CD4-positive, alpha-beta T cell (primary cell): Measurements from ENCODE around the gene MUC4. TPM values are rescaled to one million over a fixed set of nuclear protein-coding genes. Genes with fewer than 3 reads are reported as not detected.
"Not testable (repeated sequence)": the region's sequence is repeated elsewhere in the genome, so short reads cannot be mapped to it uniquely, and the experiment has no call there.

ENCODE experiments used
- ATAC-seq: fragments of 200-7000 bp; cut with Tn5 transposase; one replicate; pipeline ENCODE4 v1.10.0; 2022; ENCODE audit warnings: mild to moderate bottlenecking; ENCODE audit not compliant: poor library complexity
- CTCF ChIA-PET: fragments of 350-600 bp; sonication (Branson Sonifier 250); formaldehyde crosslinking; loops from one replicate; lab custom pipeline; 2021; ENCODE audit warnings: antibody characterized with exemption, inconsistent platforms; lab: Charles Lee
- POLR2A ChIA-PET: fragments of 350-600 bp; sonication (Branson Sonifier 250); formaldehyde crosslinking; loops from one replicate; lab custom pipeline; 2021; ENCODE audit warnings: antibody characterized with exemption, inconsistent platforms; lab: Charles Lee
- DNase-seq, 14 experiments: peaks; one replicate each; pipeline ENCODE4 v3.0.0-alpha.2; 2013 to 2020; ENCODE audit warnings: mixed read lengths in 2 of 14
- H3K27ac ChIP-seq, 2 donors: one replicate each; pipeline versions ENCODE4 v1.5.1 to v1.7.0; 2013; ENCODE audit warnings: low read length in 2 of 2, low read depth in 1 of 2, mild to moderate bottlenecking in 1 of 2
- H3K27me3 ChIP-seq, 2 experiments: 1 replicate in 1 of 2; 2 replicates in 1 of 2; pipeline versions ENCODE4 v1.6.1 to v1.7.0; 2013; ENCODE audit warnings: low read length in 2 of 2, control low read depth in 1 of 2, mild to moderate bottlenecking in 1 of 2, moderate library complexity in 1 of 2; ENCODE audit not compliant: insufficient read depth in 2 of 2, control insufficient read depth in 1 of 2
- H3K36me3 ChIP-seq: one replicate; pipeline ENCODE4 v1.6.1; 2013; ENCODE audit warnings: low read length, control low read depth; ENCODE audit not compliant: insufficient read depth
- H3K4me1 ChIP-seq: one replicate; pipeline ENCODE4 v1.6.1; 2013; ENCODE audit warnings: low read length, control low read depth; ENCODE audit not compliant: insufficient read depth
- H3K4me3 ChIP-seq: one replicate; pipeline ENCODE4 v1.5.1; 2013; ENCODE audit warnings: mild to moderate bottlenecking, low read length, moderate library complexity
- H3K9me3 ChIP-seq, 2 experiments: 1 replicate in 1 of 2; 2 replicates in 1 of 2; pipeline versions ENCODE4 v1.6.1 to v1.7.0; 2013; ENCODE audit warnings: low read length in 2 of 2, mild to moderate bottlenecking in 2 of 2, control low read depth in 1 of 2, moderate library complexity in 1 of 2; ENCODE audit not compliant: control insufficient read depth in 1 of 2, insufficient read depth in 1 of 2
- H3K27ac Mint-ChIP-seq: one replicate; pipeline ENCODE4 v1.8.0; 2020; ENCODE audit warnings: mixed read lengths
- H3K27me3 Mint-ChIP-seq: one replicate; pipeline ENCODE4 v1.8.0; 2021; ENCODE audit warnings: mixed read lengths
- H3K36me3 Mint-ChIP-seq: one replicate; pipeline ENCODE4 v1.8.0; 2021; ENCODE audit warnings: low read depth, mixed read lengths
- H3K4me1 Mint-ChIP-seq: one replicate; pipeline ENCODE4 v1.8.0; 2021; ENCODE audit warnings: low read depth, mixed read lengths
- H3K4me3 Mint-ChIP-seq: one replicate; pipeline ENCODE4 v1.8.0; 2020; ENCODE audit warnings: mild to moderate bottlenecking, mixed read lengths
- H3K9me3 Mint-ChIP-seq: one replicate; pipeline ENCODE4 v1.8.0; 2020; ENCODE audit warnings: mixed read lengths
- intact Hi-C, 2 experiments: fragments of 100-400 bp; cut with DNase I in 1 of 2; cut with micrococcal nuclease in 1 of 2; formaldehyde crosslinking; loops; one replicate each; pipeline versions ENCODE4 v1.15.1 to v1.9.0; 2023 to 2025; cut with DNase I, micrococcal nuclease
- total RNA-seq, 174 experiments: library from RNA in 2 of 174; stranded (reverse) in 2 of 174; gene quantifications; one replicate each; pipeline ENCODE4 v1.2.3 and lab custom pipeline; 2021 to 2026
- TF ChIP-seq, protein P1 (sequence below): fragments of 200-600 bp; IDR thresholded peaks from one replicate; pipeline ENCODE4 v1.8.0; 2022; ENCODE audit warnings: antibody characterized with exemption, mild to moderate bottlenecking

The MUC4 gene
- total RNA-seq, 2 experiments from 2014 or later = not detected

DNA sequence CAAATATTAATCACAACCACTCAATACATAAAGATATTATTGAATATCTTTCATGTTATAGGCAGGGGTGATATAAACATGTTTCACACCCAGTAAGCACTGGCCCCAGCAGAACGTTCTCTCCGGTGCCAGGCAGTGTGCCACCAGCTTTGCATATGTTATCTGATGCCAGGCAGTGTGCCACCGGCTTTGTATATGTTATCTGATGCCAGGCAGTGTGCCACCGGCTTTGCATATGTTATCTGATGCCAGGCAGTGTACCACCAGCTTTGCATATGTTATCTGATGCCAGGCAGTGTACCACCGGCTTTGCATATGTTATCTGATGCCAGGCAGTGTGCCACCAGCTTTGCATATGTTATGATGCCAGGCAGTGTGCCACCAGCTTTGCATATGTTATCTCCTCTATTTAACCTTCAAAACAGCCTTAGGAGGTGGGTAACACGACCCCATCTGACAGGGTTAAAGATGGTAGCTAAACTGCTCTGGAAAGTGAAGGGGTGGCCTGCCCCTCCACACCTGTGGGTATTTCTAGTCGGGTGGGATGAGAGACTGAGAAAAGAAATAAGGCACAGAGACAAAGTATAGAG, 84.0 kb downstream of the MUC4 start:
- CTCF ChIA-PET = no interaction called here
- no peaks in the 10 kb centered on the region for H3K36me3 ChIP-seq
- H3K36me3 Mint-ChIP-seq = no peaks in the 10 kb centered on the region
- no peaks in the 10 kb centered on the region for H3K9me3 Mint-ChIP-seq
- no peak overlapping the region for H3K27ac ChIP-seq
- H3K4me3 ChIP-seq = no peak overlapping the region
- no peaks in the 10 kb centered on the region for H3K27me3 ChIP-seq
- no peaks in the 10 kb centered on the region for H3K4me1 Mint-ChIP-seq
- ATAC-seq = no peak
- POLR2A ChIA-PET = interaction anchor here (0.8 kb wide), 1 partner anchor 25 kb away, joined by 3 read pairs; no protein-coding TSS in a partner anchor
- intact Hi-C loops = no loop called here
- no peaks in the 10 kb centered on the region for H3K9me3 ChIP-seq
- H3K4me1 ChIP-seq = no peaks in the 10 kb centered on the region
- no peaks in the 10 kb centered on the region for H3K27me3 Mint-ChIP-seq
- H3K27ac Mint-ChIP-seq = no peak overlapping the region
- peak in 1 of 14 experiments; percentile 27 for DNase-seq
- H3K4me3 Mint-ChIP-seq = no peak overlapping the region
- TF ChIP-seq, protein P1, sequence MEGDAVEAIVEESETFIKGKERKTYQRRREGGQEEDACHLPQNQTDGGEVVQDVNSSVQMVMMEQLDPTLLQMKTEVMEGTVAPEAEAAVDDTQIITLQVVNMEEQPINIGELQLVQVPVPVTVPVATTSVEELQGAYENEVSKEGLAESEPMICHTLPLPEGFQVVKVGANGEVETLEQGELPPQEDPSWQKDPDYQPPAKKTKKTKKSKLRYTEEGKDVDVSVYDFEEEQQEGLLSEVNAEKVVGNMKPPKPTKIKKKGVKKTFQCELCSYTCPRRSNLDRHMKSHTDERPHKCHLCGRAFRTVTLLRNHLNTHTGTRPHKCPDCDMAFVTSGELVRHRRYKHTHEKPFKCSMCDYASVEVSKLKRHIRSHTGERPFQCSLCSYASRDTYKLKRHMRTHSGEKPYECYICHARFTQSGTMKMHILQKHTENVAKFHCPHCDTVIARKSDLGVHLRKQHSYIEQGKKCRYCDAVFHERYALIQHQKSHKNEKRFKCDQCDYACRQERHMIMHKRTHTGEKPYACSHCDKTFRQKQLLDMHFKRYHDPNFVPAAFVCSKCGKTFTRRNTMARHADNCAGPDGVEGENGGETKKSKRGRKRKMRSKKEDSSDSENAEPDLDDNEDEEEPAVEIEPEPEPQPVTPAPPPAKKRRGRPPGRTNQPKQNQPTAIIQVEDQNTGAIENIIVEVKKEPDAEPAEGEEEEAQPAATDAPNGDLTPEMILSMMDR = no peak

DNA sequence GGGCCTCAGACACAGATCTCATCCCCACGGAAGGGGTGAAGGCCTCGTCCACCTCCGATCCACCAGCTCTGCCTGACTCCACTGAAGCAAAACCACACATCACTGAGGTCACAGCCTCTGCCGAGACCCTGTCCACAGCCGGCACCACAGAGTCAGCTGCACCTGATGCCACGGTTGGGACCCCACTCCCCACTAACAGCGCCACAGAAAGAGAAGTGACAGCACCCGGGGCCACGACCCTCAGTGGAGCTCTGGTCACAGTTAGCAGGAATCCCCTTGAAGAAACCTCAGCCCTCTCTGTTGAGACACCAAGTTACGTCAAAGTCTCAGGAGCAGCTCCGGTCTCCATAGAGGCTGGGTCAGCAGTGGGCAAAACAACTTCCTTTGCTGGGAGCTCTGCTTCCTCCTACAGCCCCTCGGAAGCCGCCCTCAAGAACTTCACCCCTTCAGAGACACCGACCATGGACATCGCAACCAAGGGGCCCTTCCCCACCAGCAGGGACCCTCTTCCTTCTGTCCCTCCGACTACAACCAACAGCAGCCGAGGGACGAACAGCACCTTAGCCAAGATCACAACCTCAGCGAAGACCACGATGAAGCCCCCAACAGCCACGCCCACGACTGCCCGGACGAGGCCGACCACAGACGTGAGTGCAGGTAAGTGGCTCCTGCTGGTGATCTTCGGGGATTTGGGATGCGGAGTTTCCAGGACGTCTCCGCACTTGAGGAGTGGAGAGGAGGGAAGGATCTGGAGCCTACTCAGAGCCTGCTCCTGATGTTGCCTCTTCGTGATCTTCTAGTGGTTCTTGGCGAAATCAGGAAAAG, 85.6 kb downstream of the MUC4 start:
- H3K4me1 ChIP-seq, H3K9me3 Mint-ChIP-seq, H3K4me3 ChIP-seq, intact Hi-C loops, H3K27me3 ChIP-seq, POLR2A ChIA-PET, ATAC-seq, H3K4me3 Mint-ChIP-seq, H3K36me3 Mint-ChIP-seq, H3K4me1 Mint-ChIP-seq, H3K9me3 ChIP-seq, H3K27ac Mint-ChIP-seq, H3K36me3 ChIP-seq, H3K27ac ChIP-seq, H3K27me3 Mint-ChIP-seq, CTCF ChIA-PET: not testable (repeated sequence)
- DNase-seq = peak in 1 of 14 experiments; percentile 31

DNA sequence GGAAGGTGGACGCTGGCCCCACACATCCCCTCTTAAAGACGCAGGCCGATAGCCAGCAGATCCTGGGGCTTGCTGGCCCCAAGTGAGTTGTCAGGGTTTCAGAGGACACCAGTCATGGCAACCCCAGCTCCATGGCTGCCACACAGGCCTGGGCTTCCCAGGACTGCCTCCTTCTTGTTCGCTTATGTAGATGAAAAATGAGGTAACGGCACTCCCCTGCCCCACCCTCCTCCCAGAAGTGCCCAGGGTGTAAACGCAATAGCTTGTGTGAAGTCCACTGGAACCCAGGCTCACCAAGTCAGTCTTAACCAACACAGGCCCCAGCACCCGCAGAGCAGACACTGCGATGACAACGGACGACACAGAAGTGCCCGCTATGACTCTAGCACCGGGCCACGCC, 87.4 kb downstream of the MUC4 start:
- H3K27me3 Mint-ChIP-seq, H3K36me3 Mint-ChIP-seq, H3K4me1 ChIP-seq, H3K27ac Mint-ChIP-seq, POLR2A ChIA-PET, ATAC-seq, H3K4me3 Mint-ChIP-seq, intact Hi-C loops, H3K4me1 Mint-ChIP-seq, H3K27me3 ChIP-seq, H3K4me3 ChIP-seq, H3K27ac ChIP-seq, H3K36me3 ChIP-seq, DNase-seq, CTCF ChIA-PET, H3K9me3 ChIP-seq, H3K9me3 Mint-ChIP-seq: not testable (repeated sequence)

DNA sequence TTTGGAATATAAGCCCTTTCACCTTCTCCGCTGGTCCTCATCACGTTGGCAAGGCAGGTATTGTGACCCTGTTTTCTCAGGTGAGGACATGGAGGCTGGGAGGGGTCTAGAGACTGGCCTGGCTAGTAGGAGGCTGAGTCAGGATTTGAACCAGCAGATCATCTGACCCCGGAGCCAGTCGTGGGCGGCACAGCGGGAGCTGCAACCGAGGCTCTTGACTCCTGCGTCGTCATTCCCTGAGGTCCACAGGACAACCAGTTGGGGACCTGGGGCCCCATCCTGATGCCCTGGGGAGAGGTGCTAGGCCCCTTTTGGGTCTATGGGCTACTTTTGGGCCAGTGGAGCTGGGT, 88.8 kb downstream of the MUC4 start:
- H3K9me3 Mint-ChIP-seq, intact Hi-C loops, H3K27ac ChIP-seq, ATAC-seq, DNase-seq, H3K36me3 Mint-ChIP-seq, H3K4me1 ChIP-seq, CTCF ChIA-PET, H3K4me3 Mint-ChIP-seq, H3K27ac Mint-ChIP-seq, H3K27me3 ChIP-seq, POLR2A ChIA-PET, H3K9me3 ChIP-seq, H3K36me3 ChIP-seq, H3K4me1 Mint-ChIP-seq, H3K4me3 ChIP-seq, H3K27me3 Mint-ChIP-seq: not testable (repeated sequence)

DNA sequence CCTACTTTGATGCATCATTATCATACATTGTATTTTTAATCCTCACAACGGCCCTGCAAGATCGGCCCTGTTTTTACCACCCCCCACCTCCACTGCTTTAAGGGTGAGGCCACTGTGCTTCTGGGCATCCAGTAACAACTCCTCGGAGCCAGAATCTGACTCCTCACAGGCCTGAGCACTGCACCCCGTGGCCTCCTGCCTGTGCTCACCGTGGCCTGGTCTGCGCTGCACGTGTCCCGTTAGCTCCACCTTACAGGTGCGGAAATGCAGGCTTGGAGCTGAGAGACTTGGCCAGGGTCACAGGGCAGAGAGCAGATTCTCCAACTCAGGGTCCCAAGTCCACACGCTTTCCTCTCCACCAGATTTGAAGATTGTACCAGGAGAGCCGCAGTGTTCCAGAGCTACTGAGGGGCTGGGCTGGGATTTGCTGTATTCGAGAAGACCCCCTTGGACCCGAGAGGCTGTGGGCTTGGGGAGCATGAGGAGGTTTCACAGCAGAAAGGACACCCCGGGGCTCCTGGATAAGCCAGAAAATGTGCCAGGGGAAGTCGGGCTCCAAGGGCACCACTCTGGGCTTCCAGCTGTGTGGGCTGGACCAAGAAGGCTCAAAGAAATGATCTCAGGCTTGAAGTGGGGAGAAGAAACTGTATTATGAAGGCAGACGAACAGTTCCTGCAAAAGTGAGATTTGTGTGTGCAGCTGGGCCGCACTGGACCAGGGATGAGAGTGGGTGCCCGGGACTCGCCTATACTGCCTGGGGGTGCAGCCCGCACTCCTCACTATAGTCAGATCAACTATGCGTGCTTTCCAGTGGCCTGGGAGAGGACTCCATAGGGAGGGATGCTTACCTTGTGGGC, 89.4 kb downstream of the MUC4 start:
- POLR2A ChIA-PET, H3K4me1 ChIP-seq, H3K9me3 Mint-ChIP-seq, intact Hi-C loops, H3K4me3 ChIP-seq, DNase-seq, CTCF ChIA-PET, H3K4me1 Mint-ChIP-seq, H3K27ac Mint-ChIP-seq, H3K27ac ChIP-seq, ATAC-seq, H3K9me3 ChIP-seq, H3K27me3 ChIP-seq, H3K27me3 Mint-ChIP-seq, H3K36me3 Mint-ChIP-seq, H3K36me3 ChIP-seq, H3K4me3 Mint-ChIP-seq: not testable (repeated sequence)

DNA sequence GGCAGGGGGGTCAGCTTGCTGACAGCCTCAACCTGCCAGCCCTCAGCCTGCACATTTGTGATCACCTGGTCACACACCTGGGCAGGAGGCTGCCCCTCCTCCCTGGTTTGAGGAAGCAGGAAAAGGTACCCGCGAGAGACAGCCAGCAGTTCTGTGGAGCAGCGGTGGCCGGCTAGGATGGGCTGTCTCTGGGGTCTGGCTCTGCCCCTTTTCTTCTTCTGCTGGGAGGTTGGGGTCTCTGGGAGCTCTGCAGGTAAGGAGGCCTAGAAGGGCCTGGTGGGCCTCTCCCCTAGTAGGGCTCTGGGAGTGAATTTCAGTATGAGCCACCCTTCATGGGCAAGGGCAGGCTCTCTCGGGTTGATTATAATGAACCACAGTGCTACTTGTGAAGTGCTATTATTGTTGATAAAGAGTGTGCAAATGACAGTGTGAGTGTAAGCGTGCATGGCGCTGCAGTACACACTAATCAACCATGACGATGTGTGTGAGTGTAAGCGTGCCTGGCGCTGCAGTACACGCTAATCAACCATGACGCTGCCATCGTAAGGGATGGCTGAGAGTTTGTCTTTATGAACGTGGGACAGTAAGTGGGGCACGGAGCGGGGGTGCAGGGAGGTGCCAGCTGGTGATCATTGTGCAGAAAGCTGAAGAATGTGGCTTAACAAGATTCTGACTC, 90.8 kb downstream of the MUC4 start, which contains the start of gene MUC20:
Gene MUC20, plus strand, starts transcription at position 148 of the 676 bp plus-strand sequence. Its CDS starts 30 bp downstream, at position 178.
- H3K4me1 ChIP-seq, H3K9me3 ChIP-seq, H3K36me3 ChIP-seq, H3K4me3 ChIP-seq, H3K36me3 Mint-ChIP-seq, H3K27ac Mint-ChIP-seq, H3K9me3 Mint-ChIP-seq, H3K4me1 Mint-ChIP-seq, ATAC-seq, POLR2A ChIA-PET, intact Hi-C loops, H3K27me3 Mint-ChIP-seq, H3K27me3 ChIP-seq, H3K27ac ChIP-seq, H3K4me3 Mint-ChIP-seq: not testable (repeated sequence)
- CTCF ChIA-PET = interaction anchor here (1.0 to 1.6 kb wide), 2 partner anchors 27 to 143 kb away, joined by 3 read pairs; no protein-coding TSS in a partner anchor
- peak in 1 of 14 experiments; percentile 34 for DNase-seq
